NCI-H82 (cell line): Measurements from ENCODE around the gene GALNT10.

Source experiments
- DNase-seq: peaks from one replicate; lab custom pipeline; 2025; lab: John Stamatoyannopoulos, UW

The GALNT10 gene

GRCh38 chr5:154296525-154297159 lies 106.1 kb downstream of the GALNT10 start:
- no peak for DNase-seq

DNA sequence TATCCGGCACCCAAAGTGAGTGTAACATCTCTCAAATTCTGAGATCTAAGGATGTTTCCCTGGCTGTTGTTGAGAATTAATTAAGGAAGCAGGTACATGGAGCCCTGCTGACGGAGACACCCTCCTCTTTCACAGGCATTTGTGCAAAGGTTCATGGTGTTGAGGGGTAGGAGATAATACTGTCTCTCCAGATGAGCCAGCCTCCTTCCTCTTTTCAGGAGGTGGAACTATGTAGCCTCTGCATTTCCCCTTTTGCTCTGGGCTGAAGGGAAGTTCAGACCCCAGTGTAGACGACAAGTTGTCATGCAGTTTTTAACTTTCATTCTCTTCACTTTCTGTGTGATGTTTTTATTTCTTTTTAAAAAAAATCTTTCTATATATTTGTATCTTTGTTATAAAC lies 107.5 kb downstream of the GALNT10 start:
- no peak for DNase-seq

- DNase-seq: no peak
These were observed 109.8 kb downstream of the GALNT10 start for GRCh38 chr5:154300207-154300883.

- DNase-seq: no peak
These were observed 111.2 kb downstream of the GALNT10 start for GRCh38 chr5:154301726-154302125.

DNA sequence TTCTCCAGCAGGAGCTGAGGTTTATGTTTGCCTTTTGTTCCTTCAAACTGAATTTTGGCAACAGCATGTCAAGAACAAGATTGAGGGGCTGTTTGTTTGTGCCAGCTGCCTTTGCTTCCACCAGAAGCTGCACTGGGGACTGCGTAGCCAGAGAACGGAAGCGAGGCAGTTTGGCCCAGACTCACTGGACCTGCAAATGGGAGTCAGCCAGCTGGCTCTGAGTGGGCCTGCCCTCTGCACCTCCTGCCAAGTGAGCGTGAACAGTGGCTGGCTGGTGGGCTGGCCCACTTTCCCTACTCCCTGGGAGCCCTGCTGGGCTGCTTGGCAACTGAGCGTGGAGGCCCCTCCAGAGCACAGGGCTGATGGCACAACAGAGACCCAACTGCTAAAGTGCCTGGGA lies 111.6 kb downstream of the GALNT10 start:
- no peak for DNase-seq

DNA sequence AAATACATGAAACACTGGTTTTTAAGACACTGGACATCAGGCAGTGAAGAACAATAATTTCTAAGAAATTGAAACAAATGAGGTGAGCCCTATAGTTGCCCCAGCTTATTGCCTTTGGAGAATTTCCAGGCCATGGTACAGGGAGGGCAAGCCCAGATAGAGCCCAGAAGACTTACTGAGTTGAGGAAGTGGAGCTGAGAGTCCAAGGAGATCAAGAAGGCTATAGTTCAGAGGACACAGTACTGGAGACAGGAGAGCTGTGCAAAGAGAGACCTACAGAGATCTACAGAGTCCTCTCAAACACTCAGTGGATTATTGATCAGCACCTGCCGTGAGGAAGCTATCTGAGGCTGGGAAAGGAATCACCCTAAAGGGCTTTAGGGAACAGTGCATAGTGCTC lies 112.6 kb downstream of the GALNT10 start:
- no peak for DNase-seq

- no peak for DNase-seq
These were observed 118.2 kb downstream of the GALNT10 start for GRCh38 chr5:154308443-154309370.

GRCh38 chr5:154309371-154309745 lies 118.8 kb downstream of the GALNT10 start:
- no peak for DNase-seq

DNA sequence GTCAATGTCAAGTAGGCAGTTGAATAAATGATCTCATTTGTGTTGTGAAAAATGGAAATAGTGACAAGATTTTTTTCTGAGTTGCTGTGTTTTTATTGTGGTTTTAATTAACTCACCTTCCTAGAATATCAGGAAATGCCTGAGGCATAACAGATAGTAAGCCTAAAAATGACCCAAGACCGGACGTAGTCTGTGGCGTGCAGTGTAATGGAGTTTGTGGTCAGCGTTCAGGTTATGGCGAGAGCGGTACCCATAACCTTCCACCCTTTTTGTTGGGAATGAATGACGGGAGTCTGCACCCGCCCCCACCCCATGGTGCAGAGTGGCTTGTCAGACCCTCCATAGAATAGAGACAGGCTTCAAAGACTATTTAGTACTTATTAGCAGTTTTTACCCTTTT lies 119.3 kb downstream of the GALNT10 start:
- no peak for DNase-seq

GRCh38 chr5:154311362-154311761 lies 120.8 kb downstream of the GALNT10 start:
- no peak for DNase-seq

- no peak for DNase-seq
These were observed 121.5 kb downstream of the GALNT10 start for GRCh38 chr5:154312000-154312399.

- no peak for DNase-seq
These were observed 122.0 kb downstream of the GALNT10 start for GRCh38 chr5:154312576-154312975.

DNA sequence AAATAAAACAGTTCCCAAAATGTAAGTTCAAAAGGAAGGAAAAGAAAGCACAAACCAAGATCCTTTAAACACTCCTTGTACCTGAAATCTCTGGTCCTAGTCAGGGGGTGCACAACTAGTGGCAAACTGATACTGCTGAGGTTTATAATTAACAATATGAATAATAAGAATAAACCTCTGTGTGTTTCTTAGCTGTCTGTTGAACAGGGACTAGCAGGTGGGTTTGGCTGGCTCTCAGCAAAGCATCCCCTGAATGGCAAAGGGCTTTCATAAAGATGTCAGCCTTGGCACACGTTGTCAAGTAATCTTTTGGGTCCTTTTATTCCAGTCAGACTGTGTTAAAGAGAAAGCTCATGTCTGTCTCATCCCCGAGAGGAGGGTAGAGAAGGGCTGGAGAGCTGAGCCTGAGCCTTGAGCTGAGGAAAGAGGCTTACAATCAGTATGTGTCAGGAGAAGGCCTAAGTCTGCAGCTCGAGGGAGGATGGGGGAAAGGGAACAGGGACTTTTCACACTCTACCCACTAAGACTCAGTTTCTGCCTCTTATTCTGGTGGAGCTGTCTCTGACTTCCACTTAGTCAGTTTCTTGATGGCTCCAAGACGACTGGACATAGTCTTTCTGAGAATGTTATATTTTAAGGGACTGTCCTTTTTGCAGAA lies 123.0 kb downstream of the GALNT10 start:
- peak; percentile 31 for DNase-seq

- no peak for DNase-seq
These were observed 124.7 kb downstream of the GALNT10 start for GRCh38 chr5:154315196-154315595.

- DNase-seq: no peak
These were observed 125.2 kb downstream of the GALNT10 start for GRCh38 chr5:154315756-154316155.

DNA sequence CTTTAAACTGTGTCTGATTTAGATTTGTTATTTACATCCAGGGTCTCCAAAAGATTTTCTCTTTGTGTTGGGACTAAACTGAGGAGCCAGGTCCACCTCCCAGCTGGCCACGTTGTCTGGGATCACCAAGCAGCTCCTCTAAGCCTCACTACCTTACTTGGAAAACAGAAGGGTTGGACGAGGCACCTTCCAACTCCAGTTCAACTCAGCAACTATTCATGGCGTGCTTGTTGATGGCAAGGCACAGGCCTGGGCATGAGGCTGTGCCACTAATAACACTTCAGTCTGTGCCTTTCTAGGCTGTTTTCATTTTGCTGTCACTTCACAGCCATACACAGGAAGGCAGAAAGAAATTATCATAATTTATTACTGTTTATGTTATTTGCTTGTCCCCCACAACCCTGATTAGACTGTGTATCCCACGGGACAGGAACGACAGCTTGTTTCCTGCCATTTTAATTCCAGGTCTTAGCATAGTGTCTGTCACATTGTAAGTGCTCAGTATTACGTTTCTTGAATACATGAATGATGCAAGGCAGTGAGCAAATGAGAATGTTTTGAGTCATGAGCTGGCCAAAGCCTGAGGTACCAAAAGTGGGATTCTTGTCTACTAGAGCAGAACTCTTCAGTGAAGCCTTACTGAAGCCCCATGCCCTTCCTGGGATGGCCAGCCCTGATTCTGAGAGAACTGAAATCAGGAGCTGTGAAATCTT lies 125.8 kb downstream of the GALNT10 start:
- no peak for DNase-seq

DNA sequence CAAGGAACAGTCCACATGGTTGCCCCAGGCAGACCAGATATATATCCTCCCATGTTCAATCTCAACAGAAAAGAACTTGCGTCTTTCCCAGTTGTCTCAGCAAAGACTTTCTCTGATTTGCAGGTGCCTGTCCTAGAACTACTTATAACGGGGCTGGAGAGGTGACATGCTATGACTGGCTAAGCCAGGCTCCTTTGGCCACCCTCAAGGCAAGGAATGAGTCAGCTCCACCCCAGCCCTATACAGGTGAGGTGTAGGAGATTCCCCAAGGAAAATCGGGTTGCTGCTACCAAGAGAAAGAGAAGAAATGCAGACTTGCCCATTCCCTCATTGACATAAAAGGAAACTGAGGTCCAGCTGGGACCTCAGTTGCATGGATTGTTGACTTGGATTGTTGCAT lies 127.4 kb downstream of the GALNT10 start:
- no peak for DNase-seq

- DNase-seq: no peak
These were observed 128.2 kb downstream of the GALNT10 start for GRCh38 chr5:154318691-154319090.

DNA sequence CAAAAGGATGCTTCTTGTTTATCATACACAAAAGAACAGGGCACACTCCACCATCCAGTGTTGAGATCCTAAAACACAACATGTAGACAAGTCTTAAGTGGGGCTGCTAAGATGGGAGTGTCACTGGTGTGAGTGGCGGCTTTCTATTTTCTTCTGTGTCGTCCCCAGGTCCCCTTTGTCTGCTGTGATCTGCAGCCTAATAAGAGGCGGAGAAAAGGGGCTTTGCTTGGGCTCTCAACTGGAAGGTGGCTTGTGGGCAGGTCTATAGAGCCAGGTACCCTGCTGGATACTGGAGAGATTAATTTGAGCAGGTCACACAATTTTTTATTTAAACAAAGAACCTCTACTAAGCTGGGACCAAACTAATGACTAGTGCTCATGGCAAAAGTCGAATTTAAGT lies 129.2 kb downstream of the GALNT10 start:
- no peak for DNase-seq

- no peak for DNase-seq
These were observed 129.9 kb downstream of the GALNT10 start for GRCh38 chr5:154320224-154321089.

- DNase-seq: no peak
These were observed 131.0 kb downstream of the GALNT10 start for GRCh38 chr5:154321546-154321945.
